ENCODE data around the gene CCDC85A.

Gene CCDC85A

GRCh38 chr2:56376699-56377665 lies 193.2 kb downstream of the CCDC85A start:
- DNase-seq, result no peak

GRCh38 chr2:56379066-56379465 lies 195.3 kb downstream of the CCDC85A start:
- DNase-seq, result no peak

GRCh38 chr2:56380861-56381260 lies 197.1 kb downstream of the CCDC85A start:
- DNase-seq, result no peak

- DNase-seq, result no peak
These were observed 198.7 kb downstream of the CCDC85A start for GRCh38 chr2:56382466-56382865.

DNA sequence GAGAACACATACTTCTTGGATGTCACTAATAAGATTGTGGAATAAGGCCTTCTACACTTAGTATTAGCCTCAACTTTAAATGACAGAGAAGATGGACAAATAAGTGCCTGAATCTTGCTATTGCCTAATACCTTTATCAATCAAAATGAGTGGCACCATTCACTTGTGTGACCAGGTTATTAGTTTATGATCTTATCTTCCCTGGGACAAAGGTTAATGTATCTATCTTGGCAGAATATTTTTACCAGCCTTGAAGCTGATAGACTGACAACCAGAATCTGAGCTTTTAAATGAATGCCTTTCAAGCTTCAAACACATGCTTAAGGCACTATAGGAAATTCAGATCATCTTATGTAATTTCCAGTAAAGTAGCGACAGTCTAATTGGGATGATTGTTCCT lies 202.9 kb downstream of the CCDC85A start:
- DNase-seq, result no peak

DNA sequence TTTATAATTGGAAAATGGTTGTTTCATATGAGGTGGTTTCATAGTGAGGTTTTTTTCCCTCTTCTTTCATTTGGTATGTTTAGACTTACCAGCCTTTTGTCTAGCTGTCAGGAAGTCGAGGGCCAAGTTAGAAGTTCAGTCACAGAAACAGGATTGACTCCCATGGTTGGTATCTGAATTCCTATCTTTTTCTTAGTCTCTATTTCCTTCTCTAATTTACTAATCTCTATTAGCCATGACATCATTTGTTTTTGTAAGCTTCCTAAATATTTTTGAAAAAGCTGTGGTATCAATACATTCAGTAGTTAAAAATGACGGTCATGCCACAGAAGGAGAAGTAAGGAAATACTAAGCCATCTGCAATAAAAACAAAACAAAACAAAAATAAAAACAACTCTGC lies 206.9 kb downstream of the CCDC85A start:
- DNase-seq, result no peak

DNA sequence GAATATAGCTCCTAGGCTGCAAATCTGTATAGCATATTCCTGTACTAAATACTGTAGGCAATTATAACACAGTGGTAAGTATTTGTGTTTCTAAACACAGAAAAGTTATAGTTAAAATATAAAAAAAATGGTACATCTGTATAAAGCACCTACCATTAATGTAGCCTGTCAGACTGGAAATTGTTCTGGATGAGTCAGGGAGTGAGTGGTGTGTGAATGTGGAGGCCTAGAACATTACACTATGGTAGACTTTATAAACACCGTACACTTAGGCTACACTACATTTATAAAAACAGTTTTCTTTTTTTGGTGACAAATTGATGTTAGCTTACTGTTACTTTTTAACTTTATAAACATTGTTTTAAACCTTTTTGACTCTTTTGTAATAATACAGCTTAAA lies 226.3 kb downstream of the CCDC85A start:
- DNase-seq, result no peak

GRCh38 chr2:56416500-56417176 lies 232.8 kb downstream of the CCDC85A start:
- no peak for DNase-seq
